Tibial artery (tissue), 4 donors: ENCODE data around the gene CDC42SE2.
"Not testable (repeated sequence)": the region's sequence is repeated elsewhere in the genome, so short reads cannot be mapped to it uniquely, and the experiment has no call there.

Source experiments
- DNase-seq, 2 donors: peaks; one replicate each; pipeline ENCODE4 v3.0.0-alpha.2; 2019
- H3K27ac ChIP-seq, 2 donors: fragments of 200-600 bp; sonication (generic) in 1 of 2; 1 replicate in 1 of 2; 2 replicates in 1 of 2; pipeline ENCODE4 v1.5.1; 2018 to 2019; ENCODE audit warnings: mild to moderate bottlenecking in 1 of 2
- H3K27me3 ChIP-seq, 2 donors: fragments of 200-600 bp; sonication (generic) in 1 of 2; one replicate each; pipeline versions ENCODE4 v1.5.1 to v1.6.0; 2016 to 2019
- H3K36me3 ChIP-seq, 3 donors: fragments of 200-600 bp; sonication (generic) in 2 of 3; one replicate each; pipeline ENCODE4 v1.5.1; 2016 to 2019; ENCODE audit warnings: mild to moderate bottlenecking in 2 of 3
- H3K4me1 ChIP-seq, 4 donors: fragments of 200-600 bp; sonication (generic) in 2 of 4; 1 replicate in 3 of 4; 2 replicates in 1 of 4; pipeline ENCODE4 v1.5.1; 2016 to 2019
- H3K4me3 ChIP-seq, 2 donors: fragments of 200-600 bp; sonication (generic) in 1 of 2; 1 replicate in 1 of 2; 2 replicates in 1 of 2; pipeline ENCODE4 v1.5.1; 2018 to 2019; ENCODE audit warnings: mild to moderate bottlenecking in 2 of 2
- H3K9me3 ChIP-seq, 3 donors: fragments of 200-600 bp; sonication (generic) in 1 of 3; one replicate each; pipeline ENCODE4 v1.5.1; 2016 to 2019
- intact Hi-C: fragments of 100-400 bp; cut with DNase I; formaldehyde crosslinking; loops from one replicate; pipeline ENCODE4 v1.15.0; 2023; ENCODE audit warnings: low total_unique reads
- TF ChIP-seq, protein P1 (sequence below), 2 experiments: fragments of 200-600 bp in 1 of 2; fragments of 450-650 bp in 1 of 2; IDR thresholded peaks; one replicate each; pipeline ENCODE4 v1.5.1; 2017 to 2019; ENCODE audit warnings: antibody characterized with exemption in 2 of 2, mild to moderate bottlenecking in 1 of 2, moderate library complexity in 1 of 2

Gene CDC42SE2

DNA sequence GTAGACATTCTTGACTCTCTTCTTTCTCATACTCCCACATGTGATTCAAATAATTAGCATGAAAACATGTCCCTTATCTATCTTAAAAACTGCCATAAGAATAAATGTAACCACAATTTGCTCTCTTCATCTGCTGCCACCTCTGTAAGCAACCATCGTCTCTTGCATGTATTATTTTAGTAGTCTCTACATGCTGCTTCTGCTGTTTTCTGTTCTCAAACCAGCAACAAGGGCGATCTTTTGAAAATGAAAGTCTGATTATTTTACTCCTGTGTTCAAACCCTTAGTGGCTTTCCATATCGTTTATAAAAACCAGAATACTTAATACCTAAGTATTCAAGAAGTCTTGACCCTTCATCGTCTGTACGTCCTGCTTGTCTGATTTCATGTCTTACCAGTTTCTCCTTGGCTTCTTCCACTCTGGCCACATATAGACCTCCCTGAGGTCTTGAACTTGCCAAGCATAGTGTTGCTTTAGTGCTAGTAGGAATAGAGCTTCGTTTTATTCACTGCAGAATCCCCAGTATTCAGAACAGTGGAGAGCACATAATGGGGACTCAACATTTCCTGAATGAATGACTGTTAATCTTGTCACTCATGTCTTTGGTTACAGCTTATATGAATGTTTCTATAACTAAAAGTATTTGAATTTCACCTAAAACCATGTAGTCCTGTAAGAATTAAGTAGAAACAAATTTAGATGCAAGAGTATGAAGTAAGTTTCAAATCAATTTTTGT, 10.6 kb downstream of the CDC42SE2 start:
- intact Hi-C loops: no loop called here
- TF ChIP-seq, protein P1, sequence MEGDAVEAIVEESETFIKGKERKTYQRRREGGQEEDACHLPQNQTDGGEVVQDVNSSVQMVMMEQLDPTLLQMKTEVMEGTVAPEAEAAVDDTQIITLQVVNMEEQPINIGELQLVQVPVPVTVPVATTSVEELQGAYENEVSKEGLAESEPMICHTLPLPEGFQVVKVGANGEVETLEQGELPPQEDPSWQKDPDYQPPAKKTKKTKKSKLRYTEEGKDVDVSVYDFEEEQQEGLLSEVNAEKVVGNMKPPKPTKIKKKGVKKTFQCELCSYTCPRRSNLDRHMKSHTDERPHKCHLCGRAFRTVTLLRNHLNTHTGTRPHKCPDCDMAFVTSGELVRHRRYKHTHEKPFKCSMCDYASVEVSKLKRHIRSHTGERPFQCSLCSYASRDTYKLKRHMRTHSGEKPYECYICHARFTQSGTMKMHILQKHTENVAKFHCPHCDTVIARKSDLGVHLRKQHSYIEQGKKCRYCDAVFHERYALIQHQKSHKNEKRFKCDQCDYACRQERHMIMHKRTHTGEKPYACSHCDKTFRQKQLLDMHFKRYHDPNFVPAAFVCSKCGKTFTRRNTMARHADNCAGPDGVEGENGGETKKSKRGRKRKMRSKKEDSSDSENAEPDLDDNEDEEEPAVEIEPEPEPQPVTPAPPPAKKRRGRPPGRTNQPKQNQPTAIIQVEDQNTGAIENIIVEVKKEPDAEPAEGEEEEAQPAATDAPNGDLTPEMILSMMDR (IDR thresholded peaks at IDR 0.05): no peak
- H3K27ac ChIP-seq: no peak overlapping the region

DNA sequence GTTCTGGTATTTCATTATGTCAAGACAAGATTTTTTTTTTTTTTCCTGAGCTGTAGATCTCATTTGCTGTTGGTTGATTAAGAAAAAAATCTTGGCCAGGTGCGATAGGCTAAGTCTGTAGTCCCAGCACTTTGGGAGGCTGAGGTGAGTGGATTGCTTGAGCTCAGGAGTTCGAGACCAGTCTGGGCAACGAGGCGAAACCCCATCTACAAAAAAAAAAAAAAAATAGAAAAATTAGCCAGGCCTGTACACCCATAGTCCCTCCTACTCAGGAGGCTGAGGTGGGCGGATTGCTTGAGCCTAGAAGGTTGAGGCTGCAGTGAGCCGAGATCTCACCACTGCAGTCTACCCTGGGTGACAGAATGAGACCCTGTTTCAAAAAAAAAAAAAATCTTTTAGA, 12.2 kb downstream of the CDC42SE2 start:
- Histone ChIP-seq H3K27ac (no peak overlapping the region), H3K4me3 (no peak overlapping the region), H3K9me3 (no peaks in the 10 kb centered on the region), H3K36me3 (no peaks in the 10 kb centered on the region), H3K27me3 (no peaks in the 10 kb centered on the region), H3K4me1 (no peaks in the 10 kb centered on the region)
- intact Hi-C loops: no loop called here
- no peak for DNase-seq
- TF ChIP-seq, protein P1 (IDR thresholded peaks at IDR 0.05): no peak

More for the DNA sequence above, 10.6 kb downstream of the CDC42SE2 start:
- DNase-seq: no peak
- Histone ChIP-seq H3K27me3 (no peaks in the 10 kb centered on the region), H3K4me1 (no peaks in the 10 kb centered on the region), H3K9me3 (no peaks in the 10 kb centered on the region), H3K36me3 (no peaks in the 10 kb centered on the region), H3K4me3 (no peak overlapping the region)

DNA sequence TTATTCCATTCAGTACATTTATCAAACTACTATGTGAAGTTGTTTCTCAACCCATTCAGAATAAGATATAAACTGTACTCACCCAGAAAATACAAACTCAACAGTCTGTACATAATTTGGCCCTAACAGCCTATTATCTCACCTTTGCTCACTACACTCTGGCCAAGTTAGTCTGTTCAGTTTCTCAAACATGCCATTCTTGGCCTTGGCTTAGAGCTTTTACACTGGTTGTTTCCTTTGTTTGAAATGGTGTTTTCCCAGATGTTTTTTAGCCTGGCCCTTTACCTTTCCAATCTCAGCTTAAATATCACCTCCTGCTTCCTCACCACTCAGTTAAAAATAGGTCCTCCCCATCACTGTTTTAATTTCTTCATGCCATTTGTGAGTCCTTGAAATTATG, 13.6 kb downstream of the CDC42SE2 start:
- Histone ChIP-seq H3K9me3 (no peaks in the 10 kb centered on the region), H3K27ac (no peak overlapping the region), H3K27me3 (no peaks in the 10 kb centered on the region), H3K4me1 (peaks cover 0 to 8% (median 0%) of the 10 kb centered on the region in 4 donors), H3K4me3 (no peak overlapping the region), H3K36me3 (no peaks in the 10 kb centered on the region)
- DNase-seq: no peak
- intact Hi-C loops: no loop called here
- TF ChIP-seq, protein P1 (IDR thresholded peaks at IDR 0.05): no peak

DNA sequence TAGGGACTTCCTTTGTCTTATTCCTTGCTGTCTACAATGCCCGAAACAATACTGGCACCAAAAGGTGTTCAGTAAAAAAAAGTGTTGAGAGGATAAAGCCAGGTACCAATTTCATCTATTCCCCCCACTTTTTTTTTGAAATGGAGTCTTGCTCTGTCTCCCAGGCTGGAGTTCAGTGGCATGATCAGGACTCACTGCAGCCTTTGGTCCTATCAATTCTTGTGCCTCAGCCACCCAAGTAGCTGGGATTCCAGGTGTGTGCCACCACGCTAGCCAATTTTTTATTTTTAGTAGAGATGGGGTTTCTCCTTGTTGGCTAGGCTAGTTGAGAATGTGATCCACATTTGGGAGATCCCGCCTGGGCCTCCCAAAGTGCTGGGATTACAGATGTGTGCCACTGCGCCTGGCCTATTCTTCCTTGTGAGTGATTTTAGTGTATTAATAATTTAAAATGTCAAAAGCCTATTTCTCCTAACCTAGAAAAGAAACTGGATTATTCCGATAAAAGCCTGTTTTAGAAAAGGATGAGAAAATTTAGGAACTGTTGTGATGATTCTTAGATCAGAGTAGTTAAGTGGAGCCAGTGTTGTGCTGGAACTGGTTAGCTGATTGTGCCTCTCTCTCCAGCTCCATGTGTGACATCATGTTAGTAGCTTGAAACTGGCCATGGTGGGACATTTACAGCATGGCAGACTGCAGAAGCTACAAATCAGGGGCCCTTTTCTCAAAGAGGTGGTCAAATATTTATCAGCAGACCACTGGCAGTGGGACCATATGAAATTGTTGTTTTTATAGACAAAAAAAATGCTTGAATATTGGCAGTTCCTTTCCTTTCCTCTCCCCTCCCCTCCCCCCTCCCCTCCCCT, 14.3 kb downstream of the CDC42SE2 start:
- no peak overlapping the region for H3K4me3 ChIP-seq
- TF ChIP-seq, protein P1 (IDR thresholded peaks at IDR 0.05): no peak
- no peak overlapping the region for H3K27ac ChIP-seq
- no peaks in the 10 kb centered on the region for H3K9me3 ChIP-seq
- H3K36me3 ChIP-seq: no peaks in the 10 kb centered on the region
- intact Hi-C loops: no loop called here
- H3K4me1 ChIP-seq: peaks cover 0 to 8% (median 0%) of the 10 kb centered on the region in 4 donors
- H3K27me3 ChIP-seq: no peaks in the 10 kb centered on the region
- no peak for DNase-seq

DNA sequence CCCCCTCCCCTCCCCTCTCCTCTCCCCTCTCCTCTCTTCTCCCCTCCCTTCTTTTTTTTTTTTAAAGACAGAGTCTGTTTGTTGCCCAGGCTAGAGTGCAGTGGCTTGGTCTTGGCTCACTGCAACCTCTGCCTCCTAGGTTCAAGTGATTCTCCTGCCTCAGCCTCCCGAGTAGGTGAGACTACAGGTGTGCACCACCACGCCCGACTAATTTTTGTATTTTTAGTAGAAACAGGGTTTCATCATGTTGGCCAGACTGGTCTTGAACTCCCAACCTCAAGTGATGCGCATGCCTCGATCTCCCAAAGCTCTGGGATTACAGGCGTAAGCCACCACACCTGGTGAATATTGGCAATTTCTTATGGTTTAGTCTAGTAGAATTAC, 14.9 kb downstream of the CDC42SE2 start:
- H3K4me3 ChIP-seq, H3K27ac ChIP-seq, H3K27me3 ChIP-seq, intact Hi-C loops, H3K9me3 ChIP-seq, H3K36me3 ChIP-seq, H3K4me1 ChIP-seq, DNase-seq: not testable (repeated sequence)

DNA sequence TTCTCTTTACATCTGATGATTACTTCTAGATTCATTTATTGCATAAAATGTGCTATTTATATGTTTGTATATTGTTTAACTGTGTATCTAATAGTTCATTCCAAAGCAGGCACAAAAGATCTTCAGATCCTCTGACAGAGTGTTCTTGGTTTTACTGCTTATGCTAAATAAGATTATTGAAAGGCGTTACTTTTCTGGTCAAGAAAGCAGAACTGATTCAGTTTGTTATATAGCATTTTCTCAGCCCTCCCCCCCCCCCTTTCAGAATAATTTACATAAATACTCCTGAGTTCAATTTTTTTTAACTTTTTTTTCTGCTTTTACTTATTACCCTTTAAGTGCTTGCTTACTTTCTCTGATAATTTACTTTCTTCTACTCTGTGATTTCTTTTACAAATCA, 15.4 kb downstream of the CDC42SE2 start:
- Histone ChIP-seq H3K27me3 (no peaks in the 10 kb centered on the region), H3K4me3 (no peak overlapping the region), H3K27ac (no peak overlapping the region), H3K9me3 (no peaks in the 10 kb centered on the region), H3K36me3 (no peaks in the 10 kb centered on the region), H3K4me1 (peaks cover 0 to 8% (median 0%) of the 10 kb centered on the region in 4 donors)
- DNase-seq: no peak
- TF ChIP-seq, protein P1 (IDR thresholded peaks at IDR 0.05): no peak
- intact Hi-C loops: no loop called here
